Measurements from ENCODE around the gene OSBPL3.

The OSBPL3 gene

GRCh38 chr7:24914465-24914859 is 65.5 kb downstream of the OSBPL3 start:
- H3K4me3 ChIP-seq (ENCODE audit: low read depth, low read length): no peak overlapping the region
- no peak for DNase-seq (ENCODE audit: low read depth)
- TF ChIP-seq POLR2A (IDR thresholded peaks at IDR 0.05; ENCODE audit: extremely low read depth, insufficient read length): no peak
- no peak for TF ChIP-seq CTCF (IDR thresholded peaks at IDR 0.05; ENCODE audit: low read depth, low read length)
- TF ChIP-seq MYC (IDR thresholded peaks at IDR 0.05; ENCODE audit: low read depth, low read length): no peak
- no peak for TF ChIP-seq MAX (IDR thresholded peaks at IDR 0.05; ENCODE audit: low read depth, low read length)

DNA sequence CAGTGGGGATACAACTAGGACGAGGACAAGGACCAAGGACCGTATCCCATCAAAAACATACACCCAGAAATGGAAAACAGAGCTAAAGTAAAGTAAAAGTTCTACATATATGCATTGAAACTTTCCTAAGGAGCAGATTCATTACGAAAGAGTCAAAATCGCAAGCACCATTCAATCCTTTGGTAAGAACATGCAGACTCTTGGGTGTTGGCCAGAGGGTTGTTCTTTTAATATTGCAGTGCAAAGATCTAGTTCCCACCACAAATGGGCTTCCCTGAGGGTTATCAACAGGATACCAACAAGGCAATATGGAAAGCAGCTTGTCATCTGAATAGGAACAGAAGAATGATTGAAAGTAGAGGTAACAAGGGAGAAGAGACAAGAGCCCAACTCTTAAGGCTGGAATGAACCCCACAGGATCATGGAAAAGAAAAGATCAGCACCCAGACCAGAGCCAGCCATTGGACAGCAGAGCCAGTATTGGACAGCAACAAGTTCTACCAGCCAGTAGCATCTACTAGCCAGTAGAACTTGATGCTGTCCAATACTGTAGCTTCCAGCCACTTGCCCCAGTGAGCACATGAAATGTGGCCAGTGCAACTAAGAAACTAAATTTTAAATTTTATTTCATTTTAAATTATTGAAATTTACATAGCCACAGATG is 66.0 kb downstream of the OSBPL3 start:
- TF ChIP-seq MYC (IDR thresholded peaks at IDR 0.05; ENCODE audit: low read depth, low read length) (no peak), CTCF (IDR thresholded peaks at IDR 0.05; ENCODE audit: low read depth, low read length) (no peak), MAX (IDR thresholded peaks at IDR 0.05; ENCODE audit: low read depth, low read length) (no peak), POLR2A (IDR thresholded peaks at IDR 0.05; ENCODE audit: extremely low read depth, insufficient read length) (no peak)
- DNase-seq (ENCODE audit: low read depth): no peak
- no peak overlapping the region for H3K4me3 ChIP-seq (ENCODE audit: low read depth, low read length)

DNA sequence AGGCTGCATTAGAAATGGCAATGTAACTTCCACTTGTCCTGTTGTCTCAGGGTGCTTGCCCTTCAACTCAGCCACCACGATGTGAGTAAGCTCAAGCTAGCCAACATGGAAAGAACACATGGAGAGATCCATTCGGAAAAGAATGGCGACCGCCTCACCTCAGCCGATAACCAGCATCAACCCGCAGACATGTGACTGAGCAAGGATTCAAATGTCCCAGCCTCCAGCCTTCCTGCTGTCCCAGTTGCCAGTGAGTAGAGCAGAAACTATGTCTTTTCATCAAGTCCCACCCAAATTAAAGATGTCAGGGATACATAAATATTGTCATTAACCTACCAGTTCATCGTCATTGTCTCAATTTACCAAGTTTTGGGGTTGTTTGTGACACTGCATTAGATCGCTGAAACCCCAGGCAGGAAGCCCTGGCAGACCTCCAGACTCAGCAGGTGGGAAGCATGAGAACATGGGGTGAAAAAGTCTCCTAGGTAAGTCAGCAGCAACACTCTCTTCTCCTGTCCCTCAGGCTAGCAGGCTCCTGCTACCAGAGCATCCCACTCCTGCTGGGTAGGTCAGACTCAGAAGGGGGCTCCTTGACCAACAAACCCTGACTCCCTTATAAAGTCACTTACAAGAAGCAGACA is 67.0 kb downstream of the OSBPL3 start:
- no peak overlapping the region for H3K4me3 ChIP-seq (ENCODE audit: low read depth, low read length)
- TF ChIP-seq POLR2A (IDR thresholded peaks at IDR 0.05; ENCODE audit: extremely low read depth, insufficient read length) (no peak), MAX (IDR thresholded peaks at IDR 0.05; ENCODE audit: low read depth, low read length) (no peak), CTCF (IDR thresholded peaks at IDR 0.05; ENCODE audit: low read depth, low read length) (no peak), MYC (IDR thresholded peaks at IDR 0.05; ENCODE audit: low read depth, low read length) (no peak)
- DNase-seq (ENCODE audit: low read depth): no peak

GRCh38 chr7:24912424-24912823 is 67.6 kb downstream of the OSBPL3 start:
- H3K4me3 ChIP-seq (ENCODE audit: low read depth, low read length): no peak overlapping the region
- no peak for DNase-seq (ENCODE audit: low read depth)
- no peak for TF ChIP-seq MYC (IDR thresholded peaks at IDR 0.05; ENCODE audit: low read depth, low read length)

DNA sequence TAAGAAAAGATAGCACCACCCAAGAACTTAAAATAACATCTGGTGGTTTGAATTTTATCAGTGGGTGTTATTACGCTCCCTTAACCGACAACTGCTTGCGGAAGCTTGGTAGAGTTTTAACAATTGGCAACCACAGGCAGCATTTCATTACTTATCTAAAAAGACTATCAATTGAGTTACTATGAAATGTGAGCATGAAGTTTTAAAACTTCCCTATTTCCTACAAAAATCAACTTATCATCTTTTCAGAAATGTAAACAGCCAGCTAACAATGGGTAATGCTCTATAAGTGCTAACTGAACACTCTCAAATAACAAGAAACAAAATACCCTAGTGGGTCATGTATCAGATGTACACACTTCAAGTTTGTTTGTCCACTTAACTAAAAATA is 68.8 kb downstream of the OSBPL3 start:
- H3K4me3 ChIP-seq (ENCODE audit: low read depth, low read length): peak overlapping the region; percentile 10
- TF ChIP-seq MYC (IDR thresholded peaks at IDR 0.05; ENCODE audit: low read depth, low read length) (peak; percentile 61), CTCF (IDR thresholded peaks at IDR 0.05; ENCODE audit: low read depth, low read length) (no peak), POLR2A (IDR thresholded peaks at IDR 0.05; ENCODE audit: extremely low read depth, insufficient read length) (no peak), MAX (IDR thresholded peaks at IDR 0.05; ENCODE audit: low read depth, low read length) (peak; percentile 45; the same call in 1 of the 2 replicates)
- peak; percentile 90 for DNase-seq (ENCODE audit: low read depth)

GRCh38 chr7:24910551-24911212 is 69.3 kb downstream of the OSBPL3 start:
- no peak overlapping the region for H3K4me3 ChIP-seq (ENCODE audit: low read depth, low read length)
- TF ChIP-seq MYC (IDR thresholded peaks at IDR 0.05; ENCODE audit: low read depth, low read length): no peak
- no peak for TF ChIP-seq MAX (IDR thresholded peaks at IDR 0.05; ENCODE audit: low read depth, low read length)
- no peak for TF ChIP-seq CTCF (IDR thresholded peaks at IDR 0.05; ENCODE audit: low read depth, low read length)
- TF ChIP-seq POLR2A (IDR thresholded peaks at IDR 0.05; ENCODE audit: extremely low read depth, insufficient read length): no peak
- peak; percentile 60 for DNase-seq (ENCODE audit: low read depth)
